HCT116 (cell line): ENCODE data around the gene VAV1. TPM values are rescaled to one million over a fixed set of nuclear protein-coding genes. Genes with fewer than 3 reads are reported as not detected.

ENCODE experiments used
- ATAC-seq: fragments of 200-7000 bp; cut with Tn5 transposase; 2 replicates; pipeline ENCODE4 v1.9.1; 2020; ENCODE audit warnings: mild to moderate bottlenecking, moderate library complexity
- BruUV-seq: library from RNA; stranded (reverse); fragments of 400-500 nt; replicated peaks from 2 replicates; lab custom pipeline; 2021; lab: Mats Ljungman, UMichigan
- CTCF ChIA-PET: fragments of 300-600 bp; sonication (Branson Sonifier 250); formaldehyde crosslinking; loops from one replicate; lab custom pipeline; 2021; ENCODE audit warnings: antibody characterized with exemption; lab: Charles Lee
- POLR2A ChIA-PET: fragments of 300-600, 350-600 bp; sonication (Branson Sonifier 250); formaldehyde crosslinking; loops from one replicate; lab custom pipeline; 2021; ENCODE audit warnings: antibody characterized with exemption; lab: Charles Lee
- RAD21 ChIA-PET, 2 experiments: fragments of 300-600 bp; sonication (Branson Sonifier 250); formaldehyde crosslinking; loops; one replicate each; lab custom pipeline; 2023; ENCODE audit warnings: low total read pairs in 2 of 2; ENCODE audit not compliant: uncharacterized antibody in 2 of 2, unreplicated experiment in 2 of 2, low non-redundant PET in 1 of 2; lab: Charles Lee
- DNase-seq: peaks from one replicate; pipeline ENCODE4 v3.0.0-alpha.2; 2010; ENCODE audit warnings: low read depth, low spot score
- H2AFZ ChIP-seq: fragments of 200-600 bp; shearing (Covaris generic), sonication (generic); 2 replicates; pipeline ENCODE4 v1.6.1; 2017; ENCODE audit warnings: low read depth, mixed run types, mixed read lengths, antibody characterized with exemption, low read length; ENCODE audit not compliant: poor library complexity, severe bottlenecking
- H3K27ac ChIP-seq: 2 replicates; pipeline ENCODE4 v1.5.1; 2012; ENCODE audit warnings: low read depth, low read length
- H3K27me3 ChIP-seq: fragments of 200-600 bp; sonication (generic); 2 replicates; pipeline ENCODE4 v1.6.1; 2016; ENCODE audit warnings: mixed run types, low read length, mixed read lengths; ENCODE audit not compliant: insufficient read depth
- H3K36me3 ChIP-seq, 2 experiments: fragments of 200-500 bp in 1 of 2; fragments of 200-600 bp in 1 of 2; sonication (Bioruptor generic) in 1 of 2; sonication (generic) in 1 of 2; 2 replicates each; pipeline versions ENCODE4 v1.5.1 to v1.6.1; 2014 to 2016; ENCODE audit warnings: low read length in 2 of 2, inconsistent platforms in 1 of 2, mixed read lengths in 1 of 2, mixed run types in 1 of 2; ENCODE audit not compliant: insufficient read depth in 2 of 2, control insufficient read depth in 1 of 2
- H3K4me1 ChIP-seq, 2 experiments: fragments of 200-600 bp in 1 of 2; sonication (generic) in 1 of 2; 2 replicates each; pipeline versions ENCODE4 v1.5.1 to v1.6.1; 2012 to 2017; ENCODE audit warnings: low read length in 2 of 2, inconsistent platforms in 1 of 2, mild to moderate bottlenecking in 1 of 2, mixed read lengths in 1 of 2, mixed run types in 1 of 2, moderate library complexity in 1 of 2; ENCODE audit not compliant: insufficient read depth in 2 of 2, control insufficient read depth in 1 of 2
- H3K4me2 ChIP-seq: fragments of 200-600 bp; sonication (generic); 2 replicates; pipeline ENCODE4 v1.6.1; 2017; ENCODE audit warnings: mixed run types, low read length, mixed read lengths
- H3K4me3 ChIP-seq, 2 experiments: fragments of 200-600 bp in 1 of 2; sonication (generic) in 1 of 2; replicated peaks in 1 of 2; 2 replicates each; pipeline ENCODE4 v1.5.1; 2011 to 2016; ENCODE audit warnings: low read length in 2 of 2, control low read depth in 1 of 2, low read depth in 1 of 2, mild to moderate bottlenecking in 1 of 2, mixed read lengths in 1 of 2, mixed run types in 1 of 2
- H3K79me2 ChIP-seq: fragments of 200-600 bp; sonication (generic); 2 replicates; pipeline ENCODE4 v1.6.1; 2017; ENCODE audit warnings: mild to moderate bottlenecking, mixed run types, low read length, moderate library complexity, mixed read lengths; ENCODE audit not compliant: insufficient read depth
- H3K9ac ChIP-seq: fragments of 200-600 bp; sonication (generic); 2 replicates; pipeline ENCODE4 v1.6.1; 2016; ENCODE audit warnings: low read length, mixed read lengths
- H3K9me2 ChIP-seq: fragments of 200-600 bp; sonication (generic), shearing (Covaris generic); 2 replicates; pipeline ENCODE4 v1.6.1; 2017; ENCODE audit warnings: mixed run types, mild to moderate bottlenecking, moderate library complexity; ENCODE audit not compliant: insufficient read depth
- H3K9me3 ChIP-seq, 2 experiments: fragments of 200-500 bp in 1 of 2; fragments of 200-600 bp in 1 of 2; sonication (Bioruptor generic) in 1 of 2; sonication (generic) in 1 of 2; 2 replicates each; pipeline ENCODE4 v1.6.1; 2014 to 2017; ENCODE audit warnings: low read length in 2 of 2, mixed read lengths in 2 of 2, inconsistent platforms in 1 of 2, low read depth in 1 of 2, mild to moderate bottlenecking in 1 of 2, mixed run types in 1 of 2, moderate library complexity in 1 of 2; ENCODE audit not compliant: control insufficient read depth in 1 of 2, insufficient read depth in 1 of 2
- H4K20me1 ChIP-seq: fragments of 200-600 bp; sonication (generic), shearing (Covaris generic); 2 replicates; pipeline ENCODE4 v1.6.1; 2017; ENCODE audit warnings: mixed run types, mild to moderate bottlenecking, moderate library complexity; ENCODE audit not compliant: insufficient read depth
- CEBPB ChIP-seq: IDR thresholded peaks from 2 replicates; pipeline ENCODE4 v1.6.1; 2012; ENCODE audit warnings: low read depth
- EGR1 ChIP-seq: IDR thresholded peaks from 2 replicates; pipeline ENCODE4 v1.6.1; 2012; ENCODE audit warnings: low read depth
- EZH2phosphoT487 ChIP-seq: fragments of 200-600 bp; IDR thresholded peaks from 2 replicates; pipeline ENCODE4 v1.6.1; 2018; ENCODE audit warnings: antibody characterized with exemption, borderline replicate concordance
- FOSL1 ChIP-seq: IDR thresholded peaks from 2 replicates; pipeline ENCODE4 v1.6.1; 2012; ENCODE audit warnings: low read depth
- JUND ChIP-seq: IDR thresholded peaks from 2 replicates; pipeline ENCODE4 v1.6.1; 2012
- POLR2A ChIP-seq: IDR thresholded peaks from 2 replicates; pipeline ENCODE4 v1.7.0; 2011; ENCODE audit warnings: borderline replicate concordance; ENCODE audit not compliant: insufficient read depth, insufficient read length; ENCODE audit errors: extremely low read depth
- RAD21 ChIP-seq: IDR thresholded peaks from 2 replicates; pipeline ENCODE4 v1.6.1; 2012; ENCODE audit warnings: low read depth, mild to moderate bottlenecking
- SIN3A ChIP-seq: IDR thresholded peaks from 2 replicates; pipeline ENCODE4 v1.6.1; 2012; ENCODE audit warnings: low read depth
- SP1 ChIP-seq: IDR thresholded peaks from 2 replicates; pipeline ENCODE4 v1.6.1; 2012; ENCODE audit warnings: low read depth
- SRF ChIP-seq: IDR thresholded peaks from 2 replicates; pipeline ENCODE4 v1.6.1; 2012; ENCODE audit warnings: low read depth
- YY1 ChIP-seq: IDR thresholded peaks from 2 replicates; pipeline ENCODE4 v1.6.1; 2011; ENCODE audit warnings: low read length, low read depth, moderate library complexity, mild to moderate bottlenecking; ENCODE audit not compliant: insufficient replicate concordance; ENCODE audit errors: extremely low read depth
- ZFX ChIP-seq: fragments of 450-650 bp; IDR thresholded peaks from 2 replicates; pipeline ENCODE4 v1.6.1; 2017
- ZNF274 ChIP-seq: fragments of 200-500 bp; sonication (Bioruptor generic); IDR thresholded peaks from 2 replicates; pipeline ENCODE4 v1.6.1; 2014; ENCODE audit warnings: mild to moderate bottlenecking, low read depth, low read length, inconsistent platforms
- intact Hi-C: fragments of 100-400 bp; cut with micrococcal nuclease; formaldehyde crosslinking; loops from 2 replicates; pipeline ENCODE4 v1.10.0; 2022
- total RNA-seq: library from RNA; stranded (reverse); gene quantifications from one replicate; pipeline ENCODE4 v1.2.1, GENCODE V29; 2021; ENCODE audit not compliant: unreplicated experiment
- TF ChIP-seq, protein P1 (sequence below): IDR thresholded peaks from 2 replicates; pipeline ENCODE4 v1.6.1; 2012
- TF ChIP-seq, protein P2 (sequence below): IDR thresholded peaks from 2 replicates; pipeline ENCODE4 v1.6.1; 2011; ENCODE audit warnings: mild to moderate bottlenecking, low read length, moderate library complexity; ENCODE audit not compliant: insufficient replicate concordance; ENCODE audit errors: extremely low read depth
- TF ChIP-seq, protein P3 (sequence below): IDR thresholded peaks from 2 replicates; pipeline ENCODE4 v1.6.1; 2012

Gene VAV1
- total RNA-seq, 1 experiment from 2014 or later: 20.6 TPM

DNA sequence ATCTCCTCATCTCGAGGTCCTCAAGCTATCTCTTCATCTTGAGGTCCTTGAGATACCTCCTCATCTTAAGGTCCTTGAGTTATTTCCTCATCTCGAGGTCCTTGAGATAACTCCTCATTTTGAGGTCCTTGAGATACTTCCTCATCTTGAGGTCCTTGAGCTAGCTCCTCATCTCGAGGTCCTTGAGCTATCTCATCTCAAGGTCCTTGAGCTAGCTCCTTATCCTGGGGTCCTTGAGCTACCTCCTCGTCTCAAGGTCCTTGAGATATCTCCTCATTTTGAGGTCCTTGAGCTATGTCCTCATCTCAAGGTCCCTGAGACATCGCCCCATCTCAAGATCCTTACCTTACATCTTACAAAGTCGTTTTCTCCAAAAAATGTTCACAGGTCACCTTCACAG, 18.7 kb downstream of the VAV1 start:
- H3K79me2 ChIP-seq: no peaks in the 10 kb centered on the region
- DNase-seq: no peak
- no peak overlapping the region for H3K9ac ChIP-seq
- CTCF ChIA-PET: no interaction called here
- H3K36me3 ChIP-seq: no peaks in the 10 kb centered on the region
- no TSS peak for BruUV-seq
- H3K9me2 ChIP-seq: no peaks in the 10 kb centered on the region
- H2AFZ ChIP-seq: no peak overlapping the region
- H3K4me3 ChIP-seq: no peak overlapping the region
- intact Hi-C loops: no loop called here
- no peak for TF ChIP-seq CEBPB
- TF ChIP-seq ZFX: no peak
- no peak for TF ChIP-seq EZH2phosphoT487
- TF ChIP-seq, protein P1, sequence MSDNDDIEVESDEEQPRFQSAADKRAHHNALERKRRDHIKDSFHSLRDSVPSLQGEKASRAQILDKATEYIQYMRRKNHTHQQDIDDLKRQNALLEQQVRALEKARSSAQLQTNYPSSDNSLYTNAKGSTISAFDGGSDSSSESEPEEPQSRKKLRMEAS: no peak
- TF ChIP-seq ZNF274: no peak
- no peak for TF ChIP-seq YY1
- no peak for TF ChIP-seq JUND
- TF ChIP-seq, protein P2, sequence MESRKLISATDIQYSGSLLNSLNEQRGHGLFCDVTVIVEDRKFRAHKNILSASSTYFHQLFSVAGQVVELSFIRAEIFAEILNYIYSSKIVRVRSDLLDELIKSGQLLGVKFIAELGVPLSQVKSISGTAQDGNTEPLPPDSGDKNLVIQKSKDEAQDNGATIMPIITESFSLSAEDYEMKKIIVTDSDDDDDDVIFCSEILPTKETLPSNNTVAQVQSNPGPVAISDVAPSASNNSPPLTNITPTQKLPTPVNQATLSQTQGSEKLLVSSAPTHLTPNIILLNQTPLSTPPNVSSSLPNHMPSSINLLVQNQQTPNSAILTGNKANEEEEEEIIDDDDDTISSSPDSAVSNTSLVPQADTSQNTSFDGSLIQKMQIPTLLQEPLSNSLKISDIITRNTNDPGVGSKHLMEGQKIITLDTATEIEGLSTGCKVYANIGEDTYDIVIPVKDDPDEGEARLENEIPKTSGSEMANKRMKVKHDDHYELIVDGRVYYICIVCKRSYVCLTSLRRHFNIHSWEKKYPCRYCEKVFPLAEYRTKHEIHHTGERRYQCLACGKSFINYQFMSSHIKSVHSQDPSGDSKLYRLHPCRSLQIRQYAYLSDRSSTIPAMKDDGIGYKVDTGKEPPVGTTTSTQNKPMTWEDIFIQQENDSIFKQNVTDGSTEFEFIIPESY: no peak
- TF ChIP-seq, protein P3, sequence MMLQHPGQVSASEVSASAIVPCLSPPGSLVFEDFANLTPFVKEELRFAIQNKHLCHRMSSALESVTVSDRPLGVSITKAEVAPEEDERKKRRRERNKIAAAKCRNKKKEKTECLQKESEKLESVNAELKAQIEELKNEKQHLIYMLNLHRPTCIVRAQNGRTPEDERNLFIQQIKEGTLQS: no peak
- no peak for TF ChIP-seq SP1
- no peak for TF ChIP-seq EGR1
- TF ChIP-seq RAD21: no peak
- TF ChIP-seq SRF: no peak
- TF ChIP-seq SIN3A: no peak
- TF ChIP-seq FOSL1: no peak
- no peak for TF ChIP-seq POLR2A
- H4K20me1 ChIP-seq: no peaks in the 10 kb centered on the region
- no peak for ATAC-seq
- no peak overlapping the region for H3K27ac ChIP-seq
- H3K27me3 ChIP-seq: no peaks in the 10 kb centered on the region
- RAD21 ChIA-PET: no interaction called here
- H3K9me3 ChIP-seq: no peaks in the 10 kb centered on the region; a peak in 1 of 4 replicates
- peaks cover 2 to 5% of the 10 kb centered on the region in 2 experiments; a peak in 3 of 4 replicates for H3K4me1 ChIP-seq
- POLR2A ChIA-PET: no interaction called here
- no peak overlapping the region for H3K4me2 ChIP-seq
